Choroid plexus epithelial cell (primary cell): Measurements from ENCODE around the gene GNAT3.
A peak's percentile ranks its signal among the peaks of the same experiment; 100 is the strongest.

Experiments used
- DNase-seq: peaks from one replicate; pipeline ENCODE4 v3.0.0-alpha.2; 2010; ENCODE audit warnings: low read depth
- H3K4me3 ChIP-seq: 2 replicates; pipeline ENCODE4 v1.5.1; 2011; ENCODE audit warnings: low read depth, mild to moderate bottlenecking, control low read depth, low read length, moderate library complexity
- CTCF ChIP-seq: conservative IDR thresholded peaks from 2 replicates; pipeline ENCODE4 v1.5.1; 2011; ENCODE audit warnings: low read depth, mild to moderate bottlenecking, control low read depth, inconsistent platforms, low read length, moderate library complexity

GNAT3 gene

GRCh38 chr7:80458822-80459725 is 52.8 kb downstream of the GNAT3 start:
- no peak overlapping the region for H3K4me3 ChIP-seq
- DNase-seq: no peak
- no peak for TF ChIP-seq CTCF

GRCh38 chr7:80453699-80454340 is 58.0 kb downstream of the GNAT3 start:
- peak; percentile 66 for DNase-seq
- peak; percentile 56 for TF ChIP-seq CTCF
- no peak overlapping the region for H3K4me3 ChIP-seq

- DNase-seq: peak; percentile 78
- no peak for TF ChIP-seq CTCF
- no peak overlapping the region for H3K4me3 ChIP-seq
Observed at GRCh38 chr7:80450621-80451308, 61.1 kb downstream of the GNAT3 start.

- TF ChIP-seq CTCF: no peak
- DNase-seq: no peak
- H3K4me3 ChIP-seq: no peak overlapping the region
Observed at GRCh38 chr7:80449836-80450235, 62.0 kb downstream of the GNAT3 start.

GRCh38 chr7:80445351-80445750 is 66.5 kb downstream of the GNAT3 start:
- TF ChIP-seq CTCF: no peak
- no peak for DNase-seq
- no peak overlapping the region for H3K4me3 ChIP-seq

GRCh38 chr7:80444811-80445210 is 67.1 kb downstream of the GNAT3 start:
- no peak overlapping the region for H3K4me3 ChIP-seq
- DNase-seq: no peak

More at GRCh38 chr7:80444811-80445210, 67.1 kb downstream of the GNAT3 start:
- TF ChIP-seq CTCF: no peak
